Measurements from ENCODE around the gene NHERF2. TPM values are rescaled to one million over a fixed set of nuclear protein-coding genes. Genes with fewer than 3 reads are reported as not detected.
A peak's percentile ranks its signal among the peaks of the same experiment; 100 is the strongest.

Gene NHERF2
- total RNA-seq, 4 donors from 2014 or later: 13.8 to 36.5 (median 21.8) TPM

DNA sequence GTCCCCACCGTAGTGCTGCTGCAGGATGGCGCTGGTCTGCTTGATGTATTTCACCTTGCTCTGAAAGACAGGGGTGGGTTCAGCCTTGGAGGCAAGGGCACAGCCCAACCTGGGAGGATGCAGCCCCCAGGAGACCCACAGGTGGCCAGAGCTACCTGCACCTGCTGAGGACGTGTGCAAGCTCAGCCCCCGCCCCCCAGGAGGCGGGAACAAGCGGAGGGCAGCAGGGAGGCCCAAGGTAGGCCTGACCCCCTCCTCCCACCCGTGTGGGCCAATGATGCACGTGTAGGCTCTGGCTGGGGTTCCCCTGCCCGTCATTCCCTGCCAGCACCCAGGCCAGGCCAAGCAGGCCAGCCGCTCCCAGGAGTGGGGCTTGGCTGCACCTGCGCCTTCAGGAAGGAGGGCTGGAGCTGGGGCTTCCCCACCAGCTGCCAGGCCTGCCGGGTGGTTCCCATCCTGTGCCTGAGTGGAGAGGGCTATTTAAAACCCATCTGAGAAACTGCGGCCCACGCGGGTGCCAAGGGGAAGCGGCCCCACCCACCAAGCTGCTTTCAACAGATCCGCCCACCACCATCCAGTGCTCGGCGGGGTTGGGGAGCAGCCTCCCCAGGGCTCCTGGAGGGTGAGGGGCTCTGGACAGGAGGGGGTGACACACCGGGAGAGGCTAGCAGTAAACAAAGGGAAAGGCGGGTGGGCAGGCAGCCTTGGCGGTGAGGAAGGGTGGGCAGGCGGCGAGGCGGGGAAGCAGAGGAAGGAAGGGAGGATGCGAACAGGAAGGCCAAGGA, 17.2 kb downstream of the NHERF2 start:
- peak in 1 of 2 donors; percentile 70 for DNase-seq (ENCODE audit: low spot score in 2 of 2)
- Histone ChIP-seq H3K27me3 (no peaks in the 10 kb centered on the region), H3K27ac (peak overlapping the region; percentile 10), H3K4me3 (no peak overlapping the region), H3K36me3 (no peaks in the 10 kb centered on the region), H3K4me1 (peaks cover 68% of the 10 kb centered on the region), H3K9me3 (no peaks in the 10 kb centered on the region)
- WGBS: 62% methylated on average over 16 of the region's 26 CpGs
- TF ChIP-seq POLR2A (IDR thresholded peaks at IDR 0.05): no peak
- no peak for TF ChIP-seq EP300 (IDR thresholded peaks at IDR 0.05)
- TF ChIP-seq, protein P1, sequence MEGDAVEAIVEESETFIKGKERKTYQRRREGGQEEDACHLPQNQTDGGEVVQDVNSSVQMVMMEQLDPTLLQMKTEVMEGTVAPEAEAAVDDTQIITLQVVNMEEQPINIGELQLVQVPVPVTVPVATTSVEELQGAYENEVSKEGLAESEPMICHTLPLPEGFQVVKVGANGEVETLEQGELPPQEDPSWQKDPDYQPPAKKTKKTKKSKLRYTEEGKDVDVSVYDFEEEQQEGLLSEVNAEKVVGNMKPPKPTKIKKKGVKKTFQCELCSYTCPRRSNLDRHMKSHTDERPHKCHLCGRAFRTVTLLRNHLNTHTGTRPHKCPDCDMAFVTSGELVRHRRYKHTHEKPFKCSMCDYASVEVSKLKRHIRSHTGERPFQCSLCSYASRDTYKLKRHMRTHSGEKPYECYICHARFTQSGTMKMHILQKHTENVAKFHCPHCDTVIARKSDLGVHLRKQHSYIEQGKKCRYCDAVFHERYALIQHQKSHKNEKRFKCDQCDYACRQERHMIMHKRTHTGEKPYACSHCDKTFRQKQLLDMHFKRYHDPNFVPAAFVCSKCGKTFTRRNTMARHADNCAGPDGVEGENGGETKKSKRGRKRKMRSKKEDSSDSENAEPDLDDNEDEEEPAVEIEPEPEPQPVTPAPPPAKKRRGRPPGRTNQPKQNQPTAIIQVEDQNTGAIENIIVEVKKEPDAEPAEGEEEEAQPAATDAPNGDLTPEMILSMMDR (IDR thresholded peaks at IDR 0.05): no peak
- no peak for TF ChIP-seq POLR2AphosphoS5 (IDR thresholded peaks at IDR 0.05)

DNA sequence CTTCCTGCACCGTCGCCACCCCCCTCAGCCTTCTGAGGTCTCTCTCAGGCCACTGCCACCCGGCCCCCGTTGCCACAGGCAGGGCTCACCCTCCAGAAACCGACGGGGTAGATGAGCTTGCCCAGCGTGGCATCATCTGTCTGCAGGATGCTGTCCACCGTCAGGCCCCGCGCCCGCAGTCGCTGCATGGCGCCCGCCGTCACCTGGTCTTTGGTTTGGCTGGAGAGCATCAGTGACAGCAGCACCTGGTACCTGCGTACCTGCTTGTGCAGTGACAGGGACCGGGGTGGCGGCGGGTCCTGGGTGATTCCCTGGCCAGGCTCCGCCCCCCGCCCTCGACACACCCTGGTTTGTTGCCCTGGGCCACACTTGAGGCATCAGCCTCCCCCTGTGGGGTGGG, 17.8 kb downstream of the NHERF2 start:
- H3K27me3 ChIP-seq: no peaks in the 10 kb centered on the region
- H3K4me3 ChIP-seq: no peak overlapping the region
- WGBS: 88% methylated on average over 19 of the region's 22 CpGs

DNA sequence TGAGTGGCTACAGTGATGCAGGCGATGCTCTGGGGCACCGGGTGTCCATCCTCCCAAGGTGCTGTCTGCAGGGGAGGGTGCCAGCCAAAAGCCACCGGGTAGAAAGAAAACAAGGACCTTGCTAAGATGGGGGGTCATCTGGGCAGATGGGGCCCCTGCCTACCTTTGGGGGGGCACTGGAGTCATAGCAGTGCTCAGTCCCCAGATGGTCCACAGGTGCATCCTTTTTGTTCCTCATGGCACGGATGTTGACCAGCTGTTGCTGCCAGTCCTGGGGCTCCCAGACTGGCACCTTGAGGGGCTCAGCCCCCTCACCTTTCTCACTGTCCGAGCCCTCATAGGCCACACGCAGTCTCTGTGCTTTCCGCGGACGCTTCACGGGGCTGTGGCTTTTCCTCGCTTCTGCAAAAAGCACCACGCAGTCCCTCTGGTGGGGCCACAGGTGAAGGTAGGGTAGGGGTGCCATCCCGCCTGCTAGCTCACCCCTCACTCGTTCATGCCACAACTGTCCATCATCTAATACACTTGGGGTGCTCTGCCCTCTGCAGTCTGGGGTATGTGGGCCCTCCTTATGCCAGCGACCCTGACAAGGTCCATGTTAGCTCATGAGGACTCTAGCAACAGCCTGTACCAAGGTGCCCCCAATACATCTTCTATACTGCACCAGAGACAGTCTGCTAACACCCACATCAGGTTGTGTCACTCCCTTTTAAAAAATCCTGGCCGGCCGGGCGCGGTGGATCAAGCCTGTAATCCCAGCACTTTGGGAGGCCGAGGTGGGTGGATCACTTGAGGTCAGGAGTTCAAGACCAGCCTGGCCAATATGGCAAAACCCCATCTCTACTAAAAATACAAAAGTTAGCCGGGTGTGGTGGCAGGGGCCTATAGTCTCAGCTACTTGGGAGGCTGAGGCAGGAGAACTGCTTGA, 19.5 kb downstream of the NHERF2 start:
- DNase-seq (ENCODE audit: low spot score in 2 of 2): peak in 1 of 2 donors; percentile 59
- peak overlapping the region; percentile 75 for H3K4me3 ChIP-seq
- no peaks in the 10 kb centered on the region for H3K27me3 ChIP-seq
- TF ChIP-seq, protein P1 (IDR thresholded peaks at IDR 0.05): no peak
- TF ChIP-seq EP300 (IDR thresholded peaks at IDR 0.05) (no peak), POLR2A (IDR thresholded peaks at IDR 0.05) (no peak), POLR2AphosphoS5 (IDR thresholded peaks at IDR 0.05) (no peak)
- H3K36me3 ChIP-seq: peaks cover 7% of the 10 kb centered on the region
- no peaks in the 10 kb centered on the region for H3K9me3 ChIP-seq
- peaks cover 51% of the 10 kb centered on the region for H3K4me1 ChIP-seq
- no peak overlapping the region for H3K27ac ChIP-seq
- 96% methylated on average over 19 of the region's 21 CpGs for WGBS

More for the DNA sequence above, 17.8 kb downstream of the NHERF2 start:
- DNase-seq (ENCODE audit: low spot score in 2 of 2): peak in 1 of 2 donors; percentile 61
- Histone ChIP-seq H3K36me3 (no peaks in the 10 kb centered on the region), H3K9me3 (no peaks in the 10 kb centered on the region), H3K4me1 (peaks cover 67% of the 10 kb centered on the region), H3K27ac (no peak overlapping the region)
- TF ChIP-seq POLR2AphosphoS5 (IDR thresholded peaks at IDR 0.05) (no peak), EP300 (IDR thresholded peaks at IDR 0.05) (no peak), POLR2A (IDR thresholded peaks at IDR 0.05) (no peak)
- TF ChIP-seq, protein P1 (IDR thresholded peaks at IDR 0.05): no peak

DNA sequence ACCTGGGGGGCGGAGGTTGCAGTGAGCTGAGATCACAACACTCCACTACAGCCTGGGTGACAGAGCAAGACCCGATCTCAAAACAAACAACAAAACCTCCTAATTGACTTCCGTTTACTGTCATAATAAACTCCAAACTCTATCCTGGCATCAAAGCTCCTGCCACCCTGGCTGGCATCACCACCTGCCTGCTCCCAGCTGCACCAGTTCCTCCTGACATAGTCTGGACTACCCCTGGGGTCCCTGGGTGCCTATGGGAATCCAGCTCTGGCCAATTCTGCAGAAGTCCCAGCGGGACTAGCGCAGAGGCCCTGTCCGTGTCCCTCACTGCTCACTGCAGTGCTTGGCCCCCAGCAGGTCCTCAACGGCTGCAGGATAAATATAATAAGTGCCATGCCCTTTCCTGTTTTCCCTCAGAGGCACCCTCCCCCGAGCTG, 20.2 kb downstream of the NHERF2 start:
- Histone ChIP-seq H3K4me1 (peaks cover 50% of the 10 kb centered on the region), H3K27ac (no peak overlapping the region), H3K4me3 (peak overlapping the region; percentile 75), H3K27me3 (no peaks in the 10 kb centered on the region), H3K36me3 (peaks cover 13% of the 10 kb centered on the region), H3K9me3 (no peaks in the 10 kb centered on the region)
- peak in 1 of 2 donors; percentile 60 for DNase-seq (ENCODE audit: low spot score in 2 of 2)
- TF ChIP-seq EP300 (IDR thresholded peaks at IDR 0.05) (no peak), POLR2A (IDR thresholded peaks at IDR 0.05) (no peak), POLR2AphosphoS5 (IDR thresholded peaks at IDR 0.05) (no peak)
- TF ChIP-seq, protein P1 (IDR thresholded peaks at IDR 0.05): no peak
- WGBS: 23% methylated on average over 7 of the region's 8 CpGs
